HepG2 (cell line): ENCODE data around the gene CCDC142. TPM values are rescaled to one million over a fixed set of nuclear protein-coding genes. Genes with fewer than 3 reads are reported as not detected.

Experiments used
- BCL3 ChIP-seq: sonication (generic); formaldehyde crosslinking; IDR thresholded peaks from 2 replicates; pipeline ENCODE4 v1.5.1; 2020; ENCODE audit warnings: mild to moderate bottlenecking, missing genetic modification reagents, moderate library complexity
- CCAR2 ChIP-seq: fragments of 200-400 bp; formaldehyde crosslinking; optimal IDR thresholded peaks from 2 replicates; pipeline ENCODE3; 2018; ENCODE audit warnings: low read depth, mild to moderate bottlenecking, low read length, moderate library complexity
- ELK4 ChIP-seq: sonication (generic); formaldehyde crosslinking; IDR thresholded peaks from 2 replicates; pipeline ENCODE4 v1.9.0; 2021; ENCODE audit warnings: missing genetic modification reagents, borderline replicate concordance
- HHEX ChIP-seq: IDR thresholded peaks from 2 replicates; pipeline ENCODE4 v1.6.1; 2016; ENCODE audit warnings: control low read depth
- JUN ChIP-seq: sonication (generic); formaldehyde crosslinking; IDR thresholded peaks from 2 replicates; pipeline ENCODE4 v1.4.0; 2020; ENCODE audit warnings: mild to moderate bottlenecking, missing genetic modification reagents
- NFATC3 ChIP-seq: sonication (generic); formaldehyde crosslinking; IDR thresholded peaks from 2 replicates; pipeline ENCODE4 v1.5.1; 2020; ENCODE audit warnings: mild to moderate bottlenecking, missing genetic modification reagents
- POLR2A ChIP-seq, 2 experiments: IDR thresholded peaks; 2 replicates each; pipeline ENCODE4 v1.6.1; 2011; ENCODE audit warnings: low read depth in 2 of 2, low read length in 2 of 2, mild to moderate bottlenecking in 1 of 2, moderate library complexity in 1 of 2; ENCODE audit not compliant: insufficient read depth in 1 of 2
- RARA ChIP-seq: IDR thresholded peaks from 2 replicates; pipeline ENCODE4 v1.6.1; 2016; ENCODE audit warnings: missing genetic modification reagents, missing compliant biosample characterization
- SMARCE1 ChIP-seq: fragments of 450-650 bp; IDR thresholded peaks from 2 replicates; pipeline ENCODE4 v1.6.1; 2017; ENCODE audit warnings: borderline replicate concordance
- SP2 ChIP-seq: sonication (generic); formaldehyde crosslinking; IDR thresholded peaks from 2 replicates; pipeline ENCODE4 v1.5.1; 2020; ENCODE audit warnings: mild to moderate bottlenecking, missing genetic modification reagents
- TRAFD1 ChIP-seq: sonication (generic); formaldehyde crosslinking; IDR thresholded peaks from 2 replicates; pipeline ENCODE4 v1.5.1; 2020; ENCODE audit warnings: missing genetic modification reagents, mild to moderate bottlenecking, borderline replicate concordance
- TRIM24 ChIP-seq: sonication (generic); formaldehyde crosslinking; IDR thresholded peaks from 2 replicates; pipeline ENCODE4 v1.8.0; 2022; ENCODE audit warnings: mild to moderate bottlenecking, missing genetic modification reagents
- ZNF101 ChIP-seq: sonication (generic); formaldehyde crosslinking; IDR thresholded peaks from 2 replicates; pipeline ENCODE4 v1.4.0; 2020; ENCODE audit warnings: mild to moderate bottlenecking, low read depth, missing genetic modification reagents, borderline replicate concordance
- ZNF576 ChIP-seq: sonication (generic); formaldehyde crosslinking; IDR thresholded peaks from 2 replicates; pipeline ENCODE4 v1.4.0; 2020; ENCODE audit warnings: mild to moderate bottlenecking, missing genetic modification reagents
- ZNF646 ChIP-seq: sonication (generic); formaldehyde crosslinking; IDR thresholded peaks from 2 replicates; pipeline ENCODE4 v1.9.0; 2021; ENCODE audit warnings: mild to moderate bottlenecking, missing genetic modification reagents
- ZNF737 ChIP-seq: sonication (generic); formaldehyde crosslinking; IDR thresholded peaks from 2 replicates; pipeline ENCODE4 v1.5.0; 2020; ENCODE audit warnings: missing genetic modification reagents, mild to moderate bottlenecking, borderline replicate concordance
- ZNF761 ChIP-seq: sonication (generic); formaldehyde crosslinking; conservative IDR thresholded peaks from 2 replicates; pipeline ENCODE4 v1.4.0; 2020; ENCODE audit warnings: mild to moderate bottlenecking, missing genetic modification reagents
- polyA plus RNA-seq, 8 experiments: library from polyadenylated mRNA; depleted of rRNA in 3 of 8; stranded (reverse) in 7 of 8; unstranded in 1 of 8; fragments of >200 nt; fragmentation: Illumina TruSeq in 4 of 8; extraction: Trizol in 4 of 8; gene quantifications; 2 replicates each; pipeline versions ENCODE4 v1.2.1 to v1.2.3, GENCODE V29; 2011 to 2016; ENCODE audit warnings: low read depth in 4 of 8, missing spikeins in 1 of 8, mixed read lengths in 1 of 8; ENCODE audit not compliant: insufficient read depth in 1 of 8
- total RNA-seq, 5 experiments: library from RNA; depleted of rRNA; stranded (reverse); fragments of >200 nt; fragmentation: Illumina TruSeq; extraction: Trizol; gene quantifications; 2 replicates each; pipeline ENCODE4 v1.2.3, GENCODE V29; 2016; ENCODE audit warnings: low read depth in 1 of 5

CCDC142 gene
- total and polyA plus RNA-seq, 2 of the 13 experiments (the other 11 are each of a cell fraction or from before 2014, with no cell fraction given), result 14.7 to 30.4 TPM

- no peak for TF ChIP-seq ZNF646 (CRISPR knock-in tag)
- TF ChIP-seq TRIM24 (CRISPR knock-in tag), result no peak
- TF ChIP-seq SMARCE1, result no peak
- 0 out of 2 replicates have a peak, but pooled peaks have one; percentile 70 for TF ChIP-seq BCL3 (CRISPR knock-in tag)
- no peak for TF ChIP-seq TRAFD1 (CRISPR knock-in tag)
- no peak for TF ChIP-seq JUN (CRISPR knock-in tag)
- no peak for TF ChIP-seq NFATC3 (CRISPR knock-in tag)
- TF ChIP-seq POLR2A (IDR thresholded peaks at IDR 0.05; ENCODE audit: insufficient read depth in 1 of 2, low read depth in 2 of 2, low read length in 2 of 2), result peak; percentile 98 to 99
- no peak for TF ChIP-seq ZNF761
- TF ChIP-seq ZNF101 (CRISPR knock-in tag), result no peak
- peak; percentile 56 for TF ChIP-seq CCAR2
- no peak for TF ChIP-seq SP2
- TF ChIP-seq ELK4 (CRISPR knock-in tag), result no peak
- peak; percentile 54 for TF ChIP-seq RARA (CRISPR knock-in tag)
- no peak for TF ChIP-seq HHEX
- TF ChIP-seq ZNF576 (CRISPR knock-in tag), result no peak
- TF ChIP-seq ZNF737 (CRISPR knock-in tag), result no peak
Measured at GRCh38 chr2:74525717-74526648, 43.2 kb upstream of the CCDC142 start, which contains the start of gene DQX1 (continued).
